ENCODE data around the gene UTP18. TPM values are rescaled to one million over a fixed set of nuclear protein-coding genes. Genes with fewer than 3 reads are reported as not detected.
"Not testable (repeated sequence)": the region's sequence is repeated elsewhere in the genome, so short reads cannot be mapped to it uniquely, and the experiment has no call there.

Gene UTP18
- 26.2 and 26.6 TPM in 2 replicates for total RNA-seq

- DNase-seq (ENCODE audit: low read depth in 2 of 2) = peak; percentile 99
Observed at GRCh38 chr17:51260237-51261023, at the start of gene UTP18. TSS of gene UTP18 (plus strand) at chr17:51260546. CDS start at chr17:51260585, 39 bp downstream.

- peak in 1 of 2 donors; percentile 51 for DNase-seq (ENCODE audit: low read depth in 2 of 2)
Observed at GRCh38 chr17:51214920-51215319, 45.4 kb upstream of the UTP18 start.

GRCh38 chr17:51217946-51218345 lies 42.4 kb upstream of the UTP18 start:
- DNase-seq (ENCODE audit: low read depth in 2 of 2) = no peak

- DNase-seq (ENCODE audit: low read depth in 2 of 2) = no peak
Observed at GRCh38 chr17:51221322-51221721, 39.0 kb upstream of the UTP18 start.

GRCh38 chr17:51224402-51225262 lies 35.7 kb upstream of the UTP18 start:
- peak in 1 of 2 donors; percentile 46 for DNase-seq (ENCODE audit: low read depth in 2 of 2)

- not testable (repeated sequence) for DNase-seq (ENCODE audit: low read depth in 2 of 2)
Observed at GRCh38 chr17:51225523-51225922, 34.8 kb upstream of the UTP18 start.

- DNase-seq (ENCODE audit: low read depth in 2 of 2) = no peak
Observed at GRCh38 chr17:51228161-51228560, 32.2 kb upstream of the UTP18 start.

- DNase-seq (ENCODE audit: low read depth in 2 of 2) = no peak
Observed at GRCh38 chr17:51229889-51230288, 30.5 kb upstream of the UTP18 start.

- DNase-seq (ENCODE audit: low read depth in 2 of 2) = no peak
Observed at GRCh38 chr17:51230306-51230705, 30.0 kb upstream of the UTP18 start.

- DNase-seq (ENCODE audit: low read depth in 2 of 2) = no peak
Observed at GRCh38 chr17:51231999-51232398, 28.3 kb upstream of the UTP18 start.

- DNase-seq (ENCODE audit: low read depth in 2 of 2) = no peak
Observed at GRCh38 chr17:51234162-51234561, 26.2 kb upstream of the UTP18 start.

- DNase-seq (ENCODE audit: low read depth in 2 of 2) = peak; percentile 30 to 39
Observed at GRCh38 chr17:51238255-51238887, 22.0 kb upstream of the UTP18 start.

- no peak for DNase-seq (ENCODE audit: low read depth in 2 of 2)
Observed at GRCh38 chr17:51240275-51240674, 20.1 kb upstream of the UTP18 start.

GRCh38 chr17:51244041-51244440 lies 16.3 kb upstream of the UTP18 start:
- DNase-seq (ENCODE audit: low read depth in 2 of 2) = peak in 1 of 2 donors; percentile 42

GRCh38 chr17:51245535-51245934 lies 14.8 kb upstream of the UTP18 start:
- no peak for DNase-seq (ENCODE audit: low read depth in 2 of 2)

GRCh38 chr17:51250314-51250840 lies 10.0 kb upstream of the UTP18 start:
- no peak for DNase-seq (ENCODE audit: low read depth in 2 of 2)

- peak in 1 of 2 donors; percentile 43 for DNase-seq (ENCODE audit: low read depth in 2 of 2)
Observed at GRCh38 chr17:51251010-51251409, 9.3 kb upstream of the UTP18 start.

- DNase-seq (ENCODE audit: low read depth in 2 of 2) = no peak
Observed at GRCh38 chr17:51255673-51256072, 4.7 kb upstream of the UTP18 start.

- DNase-seq (ENCODE audit: low read depth in 2 of 2) = no peak
Observed at GRCh38 chr17:51256101-51256500, 4.2 kb upstream of the UTP18 start.

GRCh38 chr17:51257150-51258081 lies 2.9 kb upstream of the UTP18 start:
- DNase-seq (ENCODE audit: low read depth in 2 of 2) = no peak
